CD4-positive, alpha-beta T cell (primary cell): Measurements from ENCODE around the gene ME1. TPM values are rescaled to one million over a fixed set of nuclear protein-coding genes. Genes with fewer than 3 reads are reported as not detected.

Source experiments
- ATAC-seq: fragments of 200-7000 bp; cut with Tn5 transposase; one replicate; pipeline ENCODE4 v1.10.0; 2022; ENCODE audit warnings: mild to moderate bottlenecking; ENCODE audit not compliant: poor library complexity
- CTCF ChIA-PET: fragments of 350-600 bp; sonication (Branson Sonifier 250); formaldehyde crosslinking; loops from one replicate; lab custom pipeline; 2021; ENCODE audit warnings: antibody characterized with exemption, inconsistent platforms; lab: Charles Lee
- POLR2A ChIA-PET: fragments of 350-600 bp; sonication (Branson Sonifier 250); formaldehyde crosslinking; loops from one replicate; lab custom pipeline; 2021; ENCODE audit warnings: antibody characterized with exemption, inconsistent platforms; lab: Charles Lee
- DNase-seq, 14 experiments: peaks; one replicate each; pipeline ENCODE4 v3.0.0-alpha.2; 2013 to 2020; ENCODE audit warnings: mixed read lengths in 2 of 14
- H3K27ac ChIP-seq, 2 donors: one replicate each; pipeline versions ENCODE4 v1.5.1 to v1.7.0; 2013; ENCODE audit warnings: low read length in 2 of 2, low read depth in 1 of 2, mild to moderate bottlenecking in 1 of 2
- H3K27me3 ChIP-seq, 2 experiments: 1 replicate in 1 of 2; 2 replicates in 1 of 2; pipeline versions ENCODE4 v1.6.1 to v1.7.0; 2013; ENCODE audit warnings: low read length in 2 of 2, control low read depth in 1 of 2, mild to moderate bottlenecking in 1 of 2, moderate library complexity in 1 of 2; ENCODE audit not compliant: insufficient read depth in 2 of 2, control insufficient read depth in 1 of 2
- H3K36me3 ChIP-seq: one replicate; pipeline ENCODE4 v1.6.1; 2013; ENCODE audit warnings: low read length, control low read depth; ENCODE audit not compliant: insufficient read depth
- H3K4me1 ChIP-seq: one replicate; pipeline ENCODE4 v1.6.1; 2013; ENCODE audit warnings: low read length, control low read depth; ENCODE audit not compliant: insufficient read depth
- H3K4me3 ChIP-seq: one replicate; pipeline ENCODE4 v1.5.1; 2013; ENCODE audit warnings: mild to moderate bottlenecking, low read length, moderate library complexity
- H3K9me3 ChIP-seq, 2 experiments: 1 replicate in 1 of 2; 2 replicates in 1 of 2; pipeline versions ENCODE4 v1.6.1 to v1.7.0; 2013; ENCODE audit warnings: low read length in 2 of 2, mild to moderate bottlenecking in 2 of 2, control low read depth in 1 of 2, moderate library complexity in 1 of 2; ENCODE audit not compliant: control insufficient read depth in 1 of 2, insufficient read depth in 1 of 2
- H3K27ac Mint-ChIP-seq: one replicate; pipeline ENCODE4 v1.8.0; 2020; ENCODE audit warnings: mixed read lengths
- H3K27me3 Mint-ChIP-seq: one replicate; pipeline ENCODE4 v1.8.0; 2021; ENCODE audit warnings: mixed read lengths
- H3K36me3 Mint-ChIP-seq: one replicate; pipeline ENCODE4 v1.8.0; 2021; ENCODE audit warnings: low read depth, mixed read lengths
- H3K4me1 Mint-ChIP-seq: one replicate; pipeline ENCODE4 v1.8.0; 2021; ENCODE audit warnings: low read depth, mixed read lengths
- H3K4me3 Mint-ChIP-seq: one replicate; pipeline ENCODE4 v1.8.0; 2020; ENCODE audit warnings: mild to moderate bottlenecking, mixed read lengths
- H3K9me3 Mint-ChIP-seq: one replicate; pipeline ENCODE4 v1.8.0; 2020; ENCODE audit warnings: mixed read lengths
- CTCF ChIP-seq: fragments of 200-600 bp; IDR thresholded peaks from one replicate; pipeline ENCODE4 v1.8.0; 2022; ENCODE audit warnings: antibody characterized with exemption, mild to moderate bottlenecking
- intact Hi-C, 2 experiments: fragments of 100-400 bp; cut with DNase I in 1 of 2; cut with micrococcal nuclease in 1 of 2; formaldehyde crosslinking; loops; one replicate each; pipeline versions ENCODE4 v1.15.1 to v1.9.0; 2023 to 2025; cut with DNase I, micrococcal nuclease
- total RNA-seq, 174 experiments: library from RNA in 2 of 174; stranded (reverse) in 2 of 174; gene quantifications; one replicate each; pipeline ENCODE4 v1.2.3 and lab custom pipeline; 2021 to 2026

Gene ME1
- total RNA-seq, 2 experiments from 2014 or later, result not detected

DNA sequence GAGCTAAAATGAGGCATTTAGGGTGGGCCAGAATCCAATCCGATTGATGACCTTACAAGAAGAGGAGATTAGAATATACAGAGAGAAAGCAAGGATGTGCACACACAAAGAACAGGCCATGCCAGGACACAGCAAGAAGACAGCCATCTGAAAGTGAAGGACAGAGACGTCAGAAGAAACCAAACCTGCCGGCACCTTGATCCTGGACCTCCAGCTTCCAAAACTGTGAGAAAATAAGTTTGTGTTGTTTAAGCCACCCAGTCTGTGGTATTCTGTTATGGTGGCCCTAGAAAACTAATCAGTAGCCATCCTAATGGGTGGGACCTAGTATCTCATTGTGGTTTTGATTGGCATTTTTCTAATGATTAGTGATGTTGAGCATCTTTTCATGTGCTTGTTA lies 39.7 kb upstream of the ME1 start:
- Histone ChIP-seq H3K27me3 (no peaks in the 10 kb centered on the region), H3K4me1 (no peaks in the 10 kb centered on the region), H3K36me3 (no peaks in the 10 kb centered on the region), H3K9me3 (no peaks in the 10 kb centered on the region), H3K27ac (no peak overlapping the region), H3K4me3 (no peak overlapping the region)
- Mint-ChIP-seq H3K27me3 (no peaks in the 10 kb centered on the region), H3K9me3 (no peaks in the 10 kb centered on the region), H3K27ac (no peak overlapping the region), H3K36me3 (no peaks in the 10 kb centered on the region), H3K4me3 (no peak overlapping the region), H3K4me1 (no peaks in the 10 kb centered on the region)
- no peak for TF ChIP-seq CTCF
- ChIA-PET POLR2A (no interaction called here), CTCF (no interaction called here)
- ATAC-seq (no peak), DNase-seq (no peak)
- intact Hi-C loops, result no loop called here

GRCh38 chr6:83470001-83470400 lies 39.1 kb upstream of the ME1 start:
- CTCF ChIA-PET, result no interaction called here

GRCh38 chr6:83467620-83468036 lies 36.8 kb upstream of the ME1 start:
- Histone ChIP-seq H3K9me3 (no peaks in the 10 kb centered on the region), H3K27ac (no peak overlapping the region), H3K27me3 (no peaks in the 10 kb centered on the region), H3K36me3 (no peaks in the 10 kb centered on the region), H3K4me1 (no peaks in the 10 kb centered on the region), H3K4me3 (no peak overlapping the region)
- Mint-ChIP-seq H3K9me3 (no peaks in the 10 kb centered on the region), H3K4me1 (no peaks in the 10 kb centered on the region), H3K27ac (no peak overlapping the region), H3K4me3 (no peak overlapping the region), H3K36me3 (no peaks in the 10 kb centered on the region), H3K27me3 (no peaks in the 10 kb centered on the region)
- ChIA-PET POLR2A (no interaction called here), CTCF (no interaction called here)
- intact Hi-C loops, result no loop called here
- DNase-seq (peak in 3 of 14 experiments; percentile 29 to 61 (median 46)), ATAC-seq (no peak)
- TF ChIP-seq CTCF, result no peak

More at GRCh38 chr6:83470001-83470400, 39.1 kb upstream of the ME1 start:
- no peaks in the 10 kb centered on the region for H3K27me3 ChIP-seq
- POLR2A ChIA-PET, result no interaction called here
- TF ChIP-seq CTCF, result no peak
- no peaks in the 10 kb centered on the region for H3K9me3 Mint-ChIP-seq
- no peak overlapping the region for H3K27ac Mint-ChIP-seq
- H3K4me1 Mint-ChIP-seq, result no peaks in the 10 kb centered on the region
- no peak overlapping the region for H3K4me3 ChIP-seq
- intact Hi-C loops, result no loop called here
- DNase-seq (no peak), ATAC-seq (no peak)
- H3K36me3 Mint-ChIP-seq, result no peaks in the 10 kb centered on the region
- no peaks in the 10 kb centered on the region for H3K4me1 ChIP-seq
- H3K4me3 Mint-ChIP-seq, result no peak overlapping the region
- no peaks in the 10 kb centered on the region for H3K9me3 ChIP-seq
- H3K36me3 ChIP-seq, result no peaks in the 10 kb centered on the region
- no peaks in the 10 kb centered on the region for H3K27me3 Mint-ChIP-seq
- H3K27ac ChIP-seq, result no peak overlapping the region
